Measurements from ENCODE around the gene CNIH4. TPM values are rescaled to one million over a fixed set of nuclear protein-coding genes. Genes with fewer than 3 reads are reported as not detected.
"Not testable (repeated sequence)": the region's sequence is repeated elsewhere in the genome, so short reads cannot be mapped to it uniquely, and the experiment has no call there.

The CNIH4 gene
- total RNA-seq, 1 experiment from 2014 or later: 77.8 TPM

GRCh38 chr1:224427346-224427745 is 70.7 kb downstream of the CNIH4 start:
- CTCF ChIA-PET: interaction anchor here (1.2 kb wide), 1 partner anchor 9 kb away, joined by 3 read pairs; no protein-coding TSS in a partner anchor
- Mint-ChIP-seq H3K9me3 (no peaks in the 10 kb centered on the region), H3K27ac (peak overlapping the region; percentile 61; the same call in 1 of the 2 replicates), H3K36me3 (peaks cover 67% of the 10 kb centered on the region), H3K4me1 (peaks cover 16% of the 10 kb centered on the region), H3K4me3 (no peak overlapping the region), H3K27me3 (ENCODE audit: low read depth) (no peaks in the 10 kb centered on the region)
- DNase-seq (ENCODE audit: low spot score) (no peak), ATAC-seq (no peak)
- TF ChIP-seq ELF4 (CRISPR knock-in tag; IDR thresholded peaks at IDR 0.05; ENCODE audit: low read depth): no peak
- TF ChIP-seq EMX1 (CRISPR knock-in tag; IDR thresholded peaks at IDR 0.05): no peak
- TF ChIP-seq CDX4 (CRISPR knock-in tag; IDR thresholded peaks at IDR 0.05; ENCODE audit: borderline replicate concordance): no peak
- TF ChIP-seq ZNF121 (CRISPR knock-in tag; IDR thresholded peaks at IDR 0.05): no peak
- TF ChIP-seq SOX15 (CRISPR knock-in tag; IDR thresholded peaks at IDR 0.05): no peak
- no peak for TF ChIP-seq NR3C1 (CRISPR knock-in tag; conservative IDR thresholded peaks at IDR 0.05; ENCODE audit: low read depth)
- no peak for TF ChIP-seq CTCF (IDR thresholded peaks at IDR 0.05)
- POLR2A ChIA-PET: interaction anchor here (0.6 kb wide), 1 partner anchor 26 kb away, joined by 3 read pairs; no protein-coding TSS in a partner anchor

GRCh38 chr1:224428713-224429112 is 72.0 kb downstream of the CNIH4 start:
- Mint-ChIP-seq H3K4me1 (peaks cover 26% of the 10 kb centered on the region), H3K36me3 (peaks cover 62% of the 10 kb centered on the region)
- not testable (repeated sequence) for ATAC-seq; H3K27ac Mint-ChIP-seq; H3K27me3 Mint-ChIP-seq (ENCODE audit: low read depth); H3K9me3 Mint-ChIP-seq; H3K4me3 Mint-ChIP-seq; DNase-seq (ENCODE audit: low spot score)
- ChIA-PET POLR2A (interaction anchor here (0.6 kb wide), 1 partner anchor 560 kb away, joined by 3 read pairs; no protein-coding TSS in a partner anchor), CTCF (interaction anchor here (1.2 kb wide), 1 partner anchor 10 kb away, joined by 3 read pairs; no protein-coding TSS in a partner anchor)

Small RNA genes within 50 kb of the gene (microRNA-seq; reads per million reads assigned to microRNA genes)
- not detected for gene MIR4742 (ENCODE audit: borderline number of aligned reads)

Other genes with a start within 250 kb of the CNIH4 start
- gene FBXO28, start 242.8 kb upstream of the CNIH4 start, total RNA-seq (2021): 32.8 to 36.8 TPM (median 34.1 TPM) in 3 replicates
- gene DEGS1, start 173.6 kb upstream of the CNIH4 start, total RNA-seq (2021): 30.2 to 31.6 TPM (median 30.7 TPM) in 3 replicates
- gene NVL, start 26.7 kb upstream of the CNIH4 start, total RNA-seq (2021): 32.8 to 34.7 TPM (median 33.4 TPM) in 3 replicates
- gene WDR26, start 77.9 kb downstream of the CNIH4 start, total RNA-seq (2021): 64.9 to 66.1 TPM (median 65.3 TPM) in 3 replicates